Breast epithelium (tissue), 4 donors: ENCODE results near the gene TSPEAR. TPM values are rescaled to one million over a fixed set of nuclear protein-coding genes. Genes with fewer than 3 reads are reported as not detected.

Experiments
- DNase-seq, 2 donors: peaks; one replicate each; pipeline ENCODE4 v3.0.0-alpha.2; 2019; ENCODE audit warnings: low spot score in 2 of 2
- H3K27ac ChIP-seq, 2 donors: fragments of 200-600 bp; sonication (generic) in 1 of 2; one replicate each; pipeline ENCODE4 v1.5.1; 2016 to 2019; ENCODE audit warnings: mild to moderate bottlenecking in 1 of 2
- H3K27me3 ChIP-seq, 2 donors: fragments of 200-600 bp; sonication (generic) in 1 of 2; one replicate each; pipeline versions ENCODE4 v1.5.1 to v1.6.0; 2017 to 2019; ENCODE audit warnings: control low read depth in 1 of 2, mild to moderate bottlenecking in 1 of 2
- H3K36me3 ChIP-seq: fragments of 200-600 bp; one replicate; pipeline ENCODE4 v1.5.1; 2019
- H3K4me1 ChIP-seq, 2 donors: fragments of 200-600 bp; sonication (generic); one replicate each; pipeline ENCODE4 v1.5.1; 2016 to 2019; ENCODE audit warnings: control low read depth in 1 of 2
- H3K4me3 ChIP-seq, 3 donors: fragments of 200-600 bp; sonication (generic); 1 replicate in 2 of 3; 2 replicates in 1 of 3; pipeline ENCODE4 v1.5.1; 2016 to 2019; ENCODE audit warnings: mild to moderate bottlenecking in 3 of 3, moderate library complexity in 2 of 3
- H3K9me3 ChIP-seq, 2 donors: fragments of 200-600 bp; sonication (generic) in 1 of 2; one replicate each; pipeline ENCODE4 v1.5.1; 2016 to 2019; ENCODE audit warnings: control low read depth in 1 of 2
- POLR2A ChIP-seq: fragments of 450-650 bp; IDR thresholded peaks from one replicate; pipeline ENCODE4 v1.6.1; 2016; ENCODE audit warnings: antibody characterized with exemption, mild to moderate bottlenecking, moderate library complexity
- POLR2AphosphoS5 ChIP-seq, 3 donors: sonication (generic); formaldehyde crosslinking; IDR thresholded peaks; one replicate each; pipeline ENCODE4 v1.6.1; 2017; ENCODE audit warnings: antibody characterized with exemption in 3 of 3
- intact Hi-C: fragments of 100-400 bp; cut with DNase I; formaldehyde crosslinking; loops from one replicate; pipeline ENCODE4 v1.15.1; 2023; ENCODE audit warnings: low total_unique reads
- total RNA-seq, 3 donors: library from RNA; depleted of rRNA; stranded (reverse); fragments of >200 nt; gene quantifications; one replicate each; pipeline ENCODE4 v1.1.0, GENCODE V29; 2016
- TF ChIP-seq, protein P1 (sequence below), 3 donors: fragments of 450-650 bp; IDR thresholded peaks; one replicate each; pipeline ENCODE4 v1.5.1; 2016 to 2017; ENCODE audit warnings: antibody characterized with exemption in 3 of 3, mild to moderate bottlenecking in 3 of 3, moderate library complexity in 3 of 3

The TSPEAR gene
- total RNA-seq, 3 donors from 2014 or later = 0.15 TPM; not detected in 2

DNA sequence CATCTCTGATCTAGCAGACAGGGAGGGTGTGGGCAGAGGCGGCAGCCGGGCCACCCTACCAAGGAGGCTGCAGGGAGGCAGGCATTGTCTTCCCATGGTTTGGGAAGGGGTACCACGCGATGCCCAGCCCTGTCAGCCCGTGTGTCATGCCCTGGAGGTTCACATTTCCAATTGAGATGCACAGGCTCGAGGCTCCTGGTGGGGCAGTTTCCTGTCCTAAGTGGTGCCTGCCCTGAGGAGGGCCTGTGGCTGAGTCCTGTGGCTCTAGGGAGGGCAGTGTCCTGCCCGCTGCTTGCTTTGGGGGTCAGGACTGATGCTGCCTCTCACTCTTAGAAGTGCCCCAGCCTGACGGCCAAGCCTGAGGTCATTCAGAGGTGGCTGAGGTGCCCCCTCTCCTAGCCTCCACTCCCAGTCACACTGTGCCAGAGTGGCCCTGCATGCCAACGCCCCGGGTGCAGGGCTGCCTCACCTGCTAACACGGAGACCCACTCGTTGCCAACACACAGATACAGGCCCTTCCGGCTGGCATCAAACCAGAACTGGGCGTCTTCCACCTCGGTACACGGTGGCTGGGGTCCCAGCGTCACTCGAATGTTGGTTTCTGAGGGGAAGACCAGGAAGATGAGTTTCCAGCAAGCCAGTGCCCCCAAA, 183.3 kb downstream of the TSPEAR start:
- Histone ChIP-seq H3K9me3 (no peaks in the 10 kb centered on the region), H3K27me3 (peaks cover 0 to 17% of the 10 kb centered on the region in 2 donors), H3K4me3 (no peak overlapping the region), H3K36me3 (no peaks in the 10 kb centered on the region), H3K4me1 (no peaks in the 10 kb centered on the region), H3K27ac (no peak overlapping the region)
- TF ChIP-seq POLR2A = no peak
- TF ChIP-seq, protein P1, sequence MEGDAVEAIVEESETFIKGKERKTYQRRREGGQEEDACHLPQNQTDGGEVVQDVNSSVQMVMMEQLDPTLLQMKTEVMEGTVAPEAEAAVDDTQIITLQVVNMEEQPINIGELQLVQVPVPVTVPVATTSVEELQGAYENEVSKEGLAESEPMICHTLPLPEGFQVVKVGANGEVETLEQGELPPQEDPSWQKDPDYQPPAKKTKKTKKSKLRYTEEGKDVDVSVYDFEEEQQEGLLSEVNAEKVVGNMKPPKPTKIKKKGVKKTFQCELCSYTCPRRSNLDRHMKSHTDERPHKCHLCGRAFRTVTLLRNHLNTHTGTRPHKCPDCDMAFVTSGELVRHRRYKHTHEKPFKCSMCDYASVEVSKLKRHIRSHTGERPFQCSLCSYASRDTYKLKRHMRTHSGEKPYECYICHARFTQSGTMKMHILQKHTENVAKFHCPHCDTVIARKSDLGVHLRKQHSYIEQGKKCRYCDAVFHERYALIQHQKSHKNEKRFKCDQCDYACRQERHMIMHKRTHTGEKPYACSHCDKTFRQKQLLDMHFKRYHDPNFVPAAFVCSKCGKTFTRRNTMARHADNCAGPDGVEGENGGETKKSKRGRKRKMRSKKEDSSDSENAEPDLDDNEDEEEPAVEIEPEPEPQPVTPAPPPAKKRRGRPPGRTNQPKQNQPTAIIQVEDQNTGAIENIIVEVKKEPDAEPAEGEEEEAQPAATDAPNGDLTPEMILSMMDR (IDR thresholded peaks at IDR 0.05) = no peak
- no peak for TF ChIP-seq POLR2AphosphoS5 (IDR thresholded peaks at IDR 0.05)
- intact Hi-C loops = loop anchor here (10.0 kb wide), 1 partner anchor 147 kb away; no protein-coding TSS in a partner anchor
- DNase-seq = peak in 1 of 2 donors; percentile 35

DNA sequence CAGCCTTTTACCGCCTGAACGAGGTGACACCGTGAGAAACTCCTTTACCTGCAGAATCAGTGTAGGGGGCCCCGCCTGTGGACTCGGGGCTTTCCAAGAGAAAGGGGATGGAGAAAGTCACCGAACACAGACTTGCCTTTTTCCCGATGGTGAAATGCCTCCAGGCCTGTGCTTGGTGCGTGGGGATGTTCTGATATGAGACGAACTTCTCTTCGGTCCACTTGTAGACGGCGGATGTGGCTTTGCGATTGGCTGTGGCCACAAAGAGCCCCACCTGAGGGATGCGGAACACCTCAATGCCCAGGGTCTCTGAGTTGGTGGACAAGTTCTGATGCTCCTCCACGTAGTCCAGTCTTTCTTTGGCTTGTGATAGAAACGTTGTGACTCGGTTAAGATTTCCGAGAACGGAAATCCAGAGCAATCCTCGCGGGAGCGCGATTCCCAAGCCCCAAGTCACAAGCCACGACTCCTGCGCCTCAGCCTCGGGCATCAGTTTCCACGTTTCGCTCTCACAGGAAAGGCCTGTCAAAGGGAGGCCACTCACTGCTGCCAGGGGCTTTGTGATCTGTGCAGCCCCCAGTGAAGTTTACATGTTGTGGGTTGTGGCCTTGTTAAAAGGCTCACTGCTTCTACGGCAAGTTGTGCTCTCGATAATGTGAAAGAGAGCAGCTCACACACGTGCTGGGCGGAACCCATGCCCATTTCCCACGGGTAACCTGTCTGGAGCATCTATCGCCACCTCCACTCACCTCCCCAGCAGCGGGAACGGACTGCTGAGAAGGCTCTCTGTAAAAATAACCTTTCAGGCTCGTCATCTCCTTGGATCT, 184.0 kb downstream of the TSPEAR start:
- no peaks in the 10 kb centered on the region for H3K36me3 ChIP-seq
- peaks cover 0 to 17% of the 10 kb centered on the region in 2 donors for H3K27me3 ChIP-seq
- intact Hi-C loops = loop anchor here (10.0 kb wide), 1 partner anchor 147 kb away; no protein-coding TSS in a partner anchor
- no peaks in the 10 kb centered on the region for H3K4me1 ChIP-seq
- H3K27ac ChIP-seq = no peak overlapping the region
- H3K4me3 ChIP-seq = no peak overlapping the region
- DNase-seq = peak in 1 of 2 donors; percentile 42
- TF ChIP-seq, protein P1 (IDR thresholded peaks at IDR 0.05) = no peak
- TF ChIP-seq POLR2AphosphoS5 (IDR thresholded peaks at IDR 0.05) (no peak), POLR2A (no peak)
- H3K9me3 ChIP-seq = no peaks in the 10 kb centered on the region

DNA sequence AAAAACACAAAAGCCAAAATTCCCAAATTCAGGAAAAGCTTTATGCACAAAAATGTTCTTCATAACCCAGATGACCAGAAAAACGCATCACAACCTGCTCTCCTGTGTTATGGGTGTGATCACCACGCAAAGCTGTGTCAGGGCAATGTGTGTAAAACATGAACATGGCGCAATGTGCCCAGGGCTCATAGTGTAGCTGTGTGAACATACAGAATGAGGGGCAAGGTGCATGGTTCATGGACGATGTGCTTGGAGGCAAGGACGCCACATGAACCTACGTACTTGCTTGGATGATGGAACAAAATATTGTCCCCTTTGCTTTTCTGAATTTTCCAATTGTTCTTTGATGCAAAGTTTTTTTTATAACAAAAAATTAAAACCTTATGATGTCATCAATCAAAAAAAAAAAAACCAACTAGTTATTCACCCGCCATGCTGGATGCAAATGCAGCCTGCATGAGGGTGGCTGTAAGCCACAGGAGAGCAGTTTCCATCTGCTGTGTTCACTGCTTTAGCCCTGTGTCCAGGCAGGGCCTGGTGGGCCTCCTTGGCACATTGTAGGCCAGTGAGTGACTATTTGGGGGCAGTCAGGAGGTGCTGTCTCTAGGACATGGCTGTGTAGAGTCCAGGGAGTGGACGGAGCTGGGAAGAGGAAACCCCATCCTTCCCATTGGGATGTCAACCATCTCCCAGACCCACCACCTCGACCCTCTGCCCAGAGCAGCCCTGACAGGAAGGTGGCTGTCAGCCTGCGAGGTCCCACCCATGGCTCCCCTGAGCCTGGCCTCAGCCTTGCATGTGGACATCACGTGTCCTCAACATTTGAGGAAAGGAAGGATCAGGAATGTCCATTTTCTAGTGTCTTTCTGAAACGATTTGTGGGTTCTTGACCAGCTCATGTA, 185.0 kb downstream of the TSPEAR start:
- Histone ChIP-seq H3K4me1 (no peaks in the 10 kb centered on the region), H3K27me3 (peaks cover 0 to 8% of the 10 kb centered on the region in 2 donors), H3K27ac (no peak overlapping the region), H3K36me3 (no peaks in the 10 kb centered on the region), H3K4me3 (no peak overlapping the region), H3K9me3 (no peaks in the 10 kb centered on the region)
- no peak for TF ChIP-seq POLR2AphosphoS5 (IDR thresholded peaks at IDR 0.05)
- TF ChIP-seq, protein P1 (IDR thresholded peaks at IDR 0.05) = no peak
- TF ChIP-seq POLR2A = no peak
- DNase-seq = peak in 1 of 2 donors; percentile 37
- intact Hi-C loops = loop anchor here (10.0 kb wide), 1 partner anchor 148 kb away; no protein-coding TSS in a partner anchor

DNA sequence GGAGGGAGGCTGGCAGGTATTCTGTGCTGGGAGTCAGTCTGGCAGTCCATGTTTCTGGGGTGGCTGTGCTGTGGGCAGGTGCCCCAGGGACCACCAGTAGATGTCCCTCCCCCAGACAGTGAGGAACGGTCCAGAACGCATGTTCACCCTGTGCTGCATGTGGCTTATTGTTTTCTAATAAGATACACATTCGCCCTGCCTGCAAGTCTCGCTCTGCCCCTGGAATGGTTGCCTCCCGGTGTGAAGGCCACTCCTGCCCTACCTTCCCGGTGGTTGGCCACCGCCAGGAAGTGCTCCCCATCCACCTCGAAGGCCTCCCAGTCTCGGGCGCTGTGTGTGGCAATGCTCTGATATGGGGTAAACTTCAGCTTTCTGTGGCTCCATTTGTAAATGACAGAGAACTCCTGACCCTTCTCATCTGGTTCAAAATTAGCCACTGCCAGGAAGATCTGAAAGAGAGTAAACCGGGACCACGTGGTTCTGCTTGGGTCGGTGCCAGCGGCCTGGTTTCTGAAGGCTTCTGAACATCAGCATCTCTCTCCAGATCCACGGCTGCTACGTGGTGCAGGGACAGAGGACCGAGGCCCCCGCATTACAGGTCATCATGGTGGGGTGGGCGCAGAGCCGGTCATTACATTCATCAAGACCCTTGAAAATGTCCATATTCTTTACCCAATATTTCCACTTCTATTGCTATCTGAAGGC, 185.8 kb downstream of the TSPEAR start:
- no peak for TF ChIP-seq POLR2A
- TF ChIP-seq, protein P1 (IDR thresholded peaks at IDR 0.05) = no peak
- Histone ChIP-seq H3K4me3 (no peak overlapping the region), H3K36me3 (no peaks in the 10 kb centered on the region), H3K4me1 (no peaks in the 10 kb centered on the region), H3K9me3 (no peaks in the 10 kb centered on the region), H3K27me3 (peaks cover 0 to 11% of the 10 kb centered on the region in 2 donors), H3K27ac (no peak overlapping the region)
- peak in 1 of 2 donors; percentile 48 for DNase-seq
- intact Hi-C loops = loop anchor here (10.0 kb wide), 1 partner anchor 149 kb away; no protein-coding TSS in a partner anchor
